ENCODE data around the gene SLITRK4.

Gene SLITRK4, protein sequence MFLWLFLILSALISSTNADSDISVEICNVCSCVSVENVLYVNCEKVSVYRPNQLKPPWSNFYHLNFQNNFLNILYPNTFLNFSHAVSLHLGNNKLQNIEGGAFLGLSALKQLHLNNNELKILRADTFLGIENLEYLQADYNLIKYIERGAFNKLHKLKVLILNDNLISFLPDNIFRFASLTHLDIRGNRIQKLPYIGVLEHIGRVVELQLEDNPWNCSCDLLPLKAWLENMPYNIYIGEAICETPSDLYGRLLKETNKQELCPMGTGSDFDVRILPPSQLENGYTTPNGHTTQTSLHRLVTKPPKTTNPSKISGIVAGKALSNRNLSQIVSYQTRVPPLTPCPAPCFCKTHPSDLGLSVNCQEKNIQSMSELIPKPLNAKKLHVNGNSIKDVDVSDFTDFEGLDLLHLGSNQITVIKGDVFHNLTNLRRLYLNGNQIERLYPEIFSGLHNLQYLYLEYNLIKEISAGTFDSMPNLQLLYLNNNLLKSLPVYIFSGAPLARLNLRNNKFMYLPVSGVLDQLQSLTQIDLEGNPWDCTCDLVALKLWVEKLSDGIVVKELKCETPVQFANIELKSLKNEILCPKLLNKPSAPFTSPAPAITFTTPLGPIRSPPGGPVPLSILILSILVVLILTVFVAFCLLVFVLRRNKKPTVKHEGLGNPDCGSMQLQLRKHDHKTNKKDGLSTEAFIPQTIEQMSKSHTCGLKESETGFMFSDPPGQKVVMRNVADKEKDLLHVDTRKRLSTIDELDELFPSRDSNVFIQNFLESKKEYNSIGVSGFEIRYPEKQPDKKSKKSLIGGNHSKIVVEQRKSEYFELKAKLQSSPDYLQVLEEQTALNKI

GRCh38 chrX:143635915-143636314 is at the start of gene SLITRK4:
Gene SLITRK4, minus strand, starts transcription at chrX:143636101. Its CDS starts 4,993 bp downstream, at chrX:143631108.
- DNase-seq: no peak

GRCh38 chrX:143683486-143683885 is 47.6 kb upstream of the SLITRK4 start:
- no peak for DNase-seq

GRCh38 chrX:143674926-143675325 is 39.0 kb upstream of the SLITRK4 start:
- no peak for DNase-seq

- DNase-seq: no peak
Observed at GRCh38 chrX:143669395-143669794, 33.5 kb upstream of the SLITRK4 start.

GRCh38 chrX:143664302-143664701 is 28.4 kb upstream of the SLITRK4 start:
- DNase-seq: no peak

DNA sequence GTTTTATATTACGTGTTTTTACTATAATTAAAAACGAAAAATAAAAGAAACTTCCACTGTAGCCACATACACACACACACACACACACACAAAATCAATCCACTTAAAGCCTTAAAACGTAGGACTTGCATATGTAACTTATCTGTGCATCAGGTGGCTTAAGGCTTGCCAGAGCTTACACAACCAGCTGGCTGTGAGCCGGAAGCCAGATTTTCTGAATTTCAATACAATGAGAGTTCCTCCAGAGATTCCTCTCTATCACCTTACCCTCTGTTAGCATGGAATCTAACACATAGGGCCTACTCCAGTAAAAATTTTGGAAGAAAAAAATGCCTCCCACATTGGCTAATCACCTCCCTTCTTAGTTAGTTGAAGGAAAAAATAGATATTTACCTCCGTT is 27.9 kb upstream of the SLITRK4 start:
- DNase-seq: no peak

DNA sequence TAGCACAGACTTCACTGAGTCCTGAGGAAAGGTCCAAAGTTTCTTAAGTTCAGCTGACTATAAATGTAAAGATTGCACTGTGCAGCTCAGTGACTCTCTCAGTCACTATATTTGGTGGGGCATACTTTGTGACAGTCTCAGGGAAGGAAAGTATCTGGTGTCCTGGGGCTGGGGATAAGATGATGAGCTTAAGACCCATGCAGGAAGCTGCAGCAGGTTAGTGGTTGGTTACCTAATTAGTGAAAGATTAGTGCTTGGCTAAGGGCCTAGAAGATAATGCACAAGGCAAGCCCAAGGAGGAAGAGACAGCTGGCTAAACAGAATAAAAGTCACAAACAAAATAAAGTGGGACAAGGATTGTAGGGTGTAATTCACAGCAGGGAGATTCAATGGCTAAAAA is 25.4 kb upstream of the SLITRK4 start:
- no peak for DNase-seq

GRCh38 chrX:143648705-143649104 is 12.8 kb upstream of the SLITRK4 start:
- no peak for DNase-seq

DNA sequence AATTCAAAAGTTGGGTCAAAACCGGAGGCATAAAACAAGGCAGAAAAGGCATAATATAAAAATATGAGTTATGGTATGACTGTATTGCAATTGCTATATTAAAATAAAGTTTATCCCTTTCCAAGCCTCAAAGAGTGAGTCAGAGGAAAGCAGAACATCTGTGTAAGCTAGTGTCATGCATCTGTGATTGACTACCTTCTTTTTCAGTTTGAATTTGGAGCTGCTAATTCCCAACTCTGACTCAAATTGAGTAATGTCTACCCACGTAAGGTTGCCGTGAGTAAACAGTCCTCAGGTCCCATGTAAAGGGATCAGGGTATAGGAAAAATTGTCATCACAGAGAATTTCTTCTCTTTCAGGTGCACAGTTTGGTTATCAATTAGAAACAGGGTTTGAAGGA is 6.5 kb upstream of the SLITRK4 start:
- no peak for DNase-seq

DNA sequence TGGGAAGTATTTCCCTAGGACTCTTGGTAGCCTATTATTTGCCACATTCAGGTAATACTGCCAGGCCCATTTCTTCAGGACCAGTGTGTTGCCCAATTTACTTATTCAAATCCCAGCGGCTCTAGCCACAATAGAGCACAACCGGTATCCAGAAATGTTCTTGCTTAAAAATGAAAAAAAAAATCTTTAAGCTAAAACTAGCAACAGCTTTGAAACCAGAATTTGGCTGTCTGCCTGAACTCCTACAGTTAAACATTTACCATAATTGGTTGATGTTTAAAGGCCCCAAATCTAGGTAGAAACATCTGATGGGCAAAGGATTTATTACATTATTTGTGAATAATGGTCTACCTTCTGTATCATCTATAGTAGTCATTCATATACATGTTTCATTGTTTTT is 930 bp upstream of the SLITRK4 start:
- no peak for DNase-seq

- DNase-seq: no peak
Observed at GRCh38 chrX:143634663-143635455, 1.0 kb downstream of the SLITRK4 start.

DNA sequence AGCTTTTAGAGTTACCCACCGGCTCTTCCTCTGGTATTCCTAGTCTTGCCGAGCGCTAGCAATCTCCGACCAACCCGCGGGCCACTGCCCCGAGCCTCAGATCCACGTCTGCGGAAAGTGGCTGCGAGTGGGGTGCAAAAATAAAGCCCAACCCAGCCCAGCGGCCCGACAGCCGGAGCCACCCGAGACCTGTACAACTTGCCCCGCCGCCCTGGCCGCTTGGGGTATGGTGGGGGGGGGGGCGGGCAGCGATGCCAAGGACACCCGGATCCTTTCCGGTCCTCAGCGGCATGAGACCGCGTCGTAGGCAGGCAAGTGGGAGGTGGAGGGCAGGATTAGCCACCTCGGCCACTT is 1.6 kb downstream of the SLITRK4 start:
- DNase-seq: no peak

DNA sequence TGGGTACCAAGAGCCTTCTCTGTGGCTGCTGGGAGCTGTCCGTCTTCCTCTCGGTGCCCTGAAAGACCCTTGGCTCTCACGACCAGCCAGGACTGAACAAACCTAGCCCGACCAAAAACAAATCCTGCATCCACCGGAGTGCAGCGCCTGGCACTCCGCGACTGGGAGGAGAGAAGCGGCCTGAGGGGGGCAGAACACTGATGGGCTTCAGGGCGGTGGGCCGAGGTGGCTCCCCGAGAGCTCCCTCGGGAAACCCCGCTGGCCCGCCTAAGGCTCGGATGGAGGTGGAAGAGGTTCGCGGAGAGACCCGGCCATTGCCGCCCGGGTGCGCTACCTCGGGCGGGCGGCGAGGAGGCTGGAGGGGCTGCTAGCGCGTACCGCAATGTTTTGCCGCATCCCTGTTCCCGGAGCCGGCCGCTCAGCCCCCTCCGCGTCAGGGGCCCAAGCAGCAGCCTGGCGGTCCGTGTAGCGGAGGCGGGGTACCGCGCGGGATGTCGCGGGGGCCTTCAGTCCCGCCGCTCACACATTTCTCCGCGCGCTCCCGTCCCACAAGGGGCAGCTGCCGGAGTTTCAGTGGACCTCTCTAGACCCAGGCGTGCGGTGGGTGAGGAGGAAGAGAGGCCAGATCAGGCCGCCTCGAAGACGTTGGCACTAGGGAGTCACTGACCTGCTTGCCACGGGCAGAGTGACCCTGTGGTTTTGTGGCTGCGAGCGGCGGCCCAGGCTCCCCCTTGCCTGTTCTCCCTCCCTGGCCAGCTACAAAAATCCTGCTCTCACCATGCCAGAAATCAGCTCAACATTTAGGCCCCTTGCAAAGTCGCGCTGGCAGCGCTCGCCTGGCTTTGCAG is 2.2 kb downstream of the SLITRK4 start:
- no peak for DNase-seq

GRCh38 chrX:143632625-143633410 is 3.1 kb downstream of the SLITRK4 start:
- no peak for DNase-seq

GRCh38 chrX:143623657-143624056 is 12.2 kb downstream of the SLITRK4 start:
- DNase-seq: no peak

GRCh38 chrX:143621276-143621675 is 14.6 kb downstream of the SLITRK4 start:
- DNase-seq: no peak

DNA sequence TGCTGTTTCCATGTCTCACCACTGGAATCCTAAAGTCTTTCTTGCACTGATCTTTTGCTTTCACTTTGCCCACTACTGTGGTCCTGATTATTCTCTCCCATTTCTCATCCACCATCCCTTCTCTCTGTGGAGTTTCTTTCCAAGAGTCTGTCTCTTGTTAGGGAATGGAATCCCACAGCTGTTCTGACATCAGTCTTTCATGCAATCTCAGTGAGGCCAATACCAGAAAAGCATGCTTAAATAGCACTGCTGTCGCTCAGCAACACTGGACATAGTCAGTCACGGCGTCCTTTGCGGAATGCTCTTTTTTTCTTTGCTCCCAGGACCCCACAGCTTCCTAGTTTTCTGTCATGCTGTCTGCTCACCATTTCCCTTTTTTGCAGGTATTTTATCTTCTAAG is 20.1 kb downstream of the SLITRK4 start:
- no peak for DNase-seq

- no peak for DNase-seq
Observed at GRCh38 chrX:143601809-143602208, 34.1 kb downstream of the SLITRK4 start.

- DNase-seq: no peak
Observed at GRCh38 chrX:143581240-143581639, 54.7 kb downstream of the SLITRK4 start.

- DNase-seq: no peak
Observed at GRCh38 chrX:143580266-143580665, 55.6 kb downstream of the SLITRK4 start.
